HL-60 (cell line): ENCODE measurements around the gene LINC00632.

Source experiments
- DNase-seq, 2 experiments: peaks; one replicate each; pipeline ENCODE4 v3.0.0-alpha.2; 2010 to 2020; ENCODE audit warnings: low read depth in 1 of 2, low spot score in 1 of 2
- H3K27ac ChIP-seq: fragments of 250-450 bp; sonication (Bioruptor Pico); replicated peaks from 2 replicates; pipeline ENCODE4 v1.5.1; 2020; ENCODE audit warnings: mild to moderate bottlenecking, moderate library complexity
- H3K27me3 ChIP-seq: fragments of 250-450 bp; sonication (Bioruptor Pico); 2 replicates; pipeline ENCODE4 v1.5.1; 2021; ENCODE audit warnings: mild to moderate bottlenecking, moderate library complexity; ENCODE audit not compliant: insufficient read depth, poor library complexity, severe bottlenecking
- H3K4me3 ChIP-seq: replicated peaks from 2 replicates; pipeline ENCODE4 v1.5.1; 2011; ENCODE audit warnings: mild to moderate bottlenecking, control low read depth, low read length; ENCODE audit not compliant: insufficient read depth
- CTCF ChIP-seq: IDR thresholded peaks from one replicate; pipeline ENCODE4 v1.5.1; 2011; ENCODE audit warnings: low read length, control low read depth, inconsistent platforms; ENCODE audit not compliant: insufficient read depth
- GABPA ChIP-seq: IDR thresholded peaks from 2 replicates; pipeline ENCODE4 v1.6.1; 2012; ENCODE audit warnings: low read depth
- POLR2AphosphoS5 ChIP-seq: IDR thresholded peaks from 2 replicates; pipeline ENCODE4 v1.6.1; 2012; ENCODE audit warnings: low read depth
- REST ChIP-seq: IDR thresholded peaks from 2 replicates; pipeline ENCODE4 v1.6.1; 2012; ENCODE audit warnings: low read depth; ENCODE audit not compliant: insufficient replicate concordance
- SPI1 ChIP-seq: IDR thresholded peaks from 2 replicates; pipeline ENCODE4 v1.6.1; 2012; ENCODE audit warnings: low read depth, mild to moderate bottlenecking, borderline replicate concordance

LINC00632 gene

GRCh38 chrX:140756941-140757340, 47.4 kb downstream of the LINC00632 start:
- Histone ChIP-seq H3K27ac (no peak overlapping the region), H3K27me3 (no peaks in the 10 kb centered on the region), H3K4me3 (no peak overlapping the region)
- DNase-seq, result no peak
- no peak for TF ChIP-seq POLR2AphosphoS5

- no peak overlapping the region for H3K4me3 ChIP-seq
- no peak overlapping the region for H3K27ac ChIP-seq
- TF ChIP-seq CTCF, result peak; percentile 21
- no peak for TF ChIP-seq POLR2AphosphoS5
- H3K27me3 ChIP-seq, result peaks cover 8% of the 10 kb centered on the region
- DNase-seq, result peak; percentile 7 to 39
These were observed 52.5 kb downstream of the LINC00632 start for GRCh38 chrX:140762061-140762460.

GRCh38 chrX:140764401-140764919, 54.9 kb downstream of the LINC00632 start:
- Histone ChIP-seq H3K27ac (no peak overlapping the region), H3K27me3 (peaks cover 8% of the 10 kb centered on the region), H3K4me3 (no peak overlapping the region)
- no peak for TF ChIP-seq REST
- TF ChIP-seq POLR2AphosphoS5, result no peak
- TF ChIP-seq GABPA, result no peak
- TF ChIP-seq SPI1, result no peak
- no peak for TF ChIP-seq CTCF
- no peak for DNase-seq

- Histone ChIP-seq H3K27ac (no peak overlapping the region), H3K27me3 (peaks cover 8% of the 10 kb centered on the region), H3K4me3 (no peak overlapping the region)
- no peak for DNase-seq
- TF ChIP-seq CTCF (no peak), POLR2AphosphoS5 (no peak), GABPA (no peak), REST (no peak), SPI1 (no peak)
These were observed 55.7 kb downstream of the LINC00632 start for GRCh38 chrX:140765043-140765784.
